HG03442 (cell line): ENCODE measurements around the gene DDT.
"Not testable (repeated sequence)": the region's sequence is repeated elsewhere in the genome, so short reads cannot be mapped to it uniquely, and the experiment has no call there.

Experiments
- ATAC-seq: cut with Tn5 transposase; IDR thresholded peaks from one replicate; pipeline ENCODE4 v1.9.1; 2021; ENCODE audit warnings: mild to moderate bottlenecking, moderate library complexity; ENCODE audit not compliant: unreplicated experiment

DDT gene

GRCh38 chr22:23953485-23953884, 20.8 kb downstream of the DDT start:
- not testable (repeated sequence) for ATAC-seq

- ATAC-seq, result not testable (repeated sequence)
These were observed 21.3 kb downstream of the DDT start for GRCh38 chr22:23952794-23953405.

- ATAC-seq, result not testable (repeated sequence)
These were observed 22.9 kb downstream of the DDT start for GRCh38 chr22:23951383-23951782.

GRCh38 chr22:23949764-23950163, 24.5 kb downstream of the DDT start:
- not testable (repeated sequence) for ATAC-seq

- ATAC-seq, result not testable (repeated sequence)
These were observed 26.9 kb downstream of the DDT start for GRCh38 chr22:23947391-23947790.

- not testable (repeated sequence) for ATAC-seq
These were observed 34.1 kb downstream of the DDT start for GRCh38 chr22:23940166-23940565.

- no peak for ATAC-seq
These were observed 35.3 kb downstream of the DDT start for GRCh38 chr22:23939017-23939357.

GRCh38 chr22:23938328-23939016, 35.8 kb downstream of the DDT start:
- no peak for ATAC-seq

- ATAC-seq, result no peak
These were observed 47.7 kb downstream of the DDT start for GRCh38 chr22:23926561-23926960.

GRCh38 chr22:23925020-23925606, 49.1 kb downstream of the DDT start:
- ATAC-seq, result no peak

GRCh38 chr22:23922921-23923320, 51.3 kb downstream of the DDT start:
- ATAC-seq, result no peak

GRCh38 chr22:23921586-23922201, 52.5 kb downstream of the DDT start:
- not testable (repeated sequence) for ATAC-seq
